Caco-2 (cell line): ENCODE measurements around the gene KCND3. TPM values are rescaled to one million over a fixed set of nuclear protein-coding genes. Genes with fewer than 3 reads are reported as not detected.

ENCODE experiments used
- BruUV-seq: library from RNA; stranded (reverse); fragments of 400-500 nt; replicated peaks from 2 replicates; lab custom pipeline; 2021; lab: Mats Ljungman, UMichigan
- CTCF ChIA-PET: fragments of 300-600 bp; sonication (Branson Sonifier 250); formaldehyde crosslinking; loops from one replicate; lab custom pipeline; 2022; ENCODE audit warnings: antibody characterized with exemption; lab: Charles Lee
- POLR2A ChIA-PET: fragments of 300-600 bp; sonication (Branson Sonifier 250); formaldehyde crosslinking; loops from one replicate; lab custom pipeline; 2022; ENCODE audit warnings: antibody characterized with exemption; lab: Charles Lee
- DNase-seq, 2 experiments: peaks; one replicate each; pipeline versions ENCODE4 v3.0.0 to v3.0.0-alpha.2; 2020 to 2022
- H3K27me3 ChIP-seq: replicated peaks from 2 replicates; pipeline ENCODE4 v1.6.0; 2011; ENCODE audit warnings: low read length; ENCODE audit not compliant: control insufficient read depth, insufficient read depth
- H3K36me3 ChIP-seq: 2 replicates; pipeline ENCODE4 v1.5.1; 2011; ENCODE audit warnings: low read length; ENCODE audit not compliant: control insufficient read depth, insufficient read depth
- H3K4me1 ChIP-seq: fragments of 250-450 bp; sonication (Bioruptor Pico); 2 replicates; pipeline ENCODE4 v1.5.1; 2020; ENCODE audit warnings: mild to moderate bottlenecking
- H3K4me3 ChIP-seq: 2 replicates; pipeline ENCODE4 v1.5.1; 2011; ENCODE audit warnings: low read depth, mild to moderate bottlenecking, control low read depth, low read length
- H3K9me3 ChIP-seq: fragments of 250-450 bp; sonication (Bioruptor Pico); 2 replicates; pipeline ENCODE4 v1.5.1; 2020; ENCODE audit warnings: mild to moderate bottlenecking, moderate library complexity
- H3K27ac Mint-ChIP-seq: one replicate; pipeline ENCODE4 v1.8.0; 2022; ENCODE audit warnings: mixed read lengths; ENCODE audit not compliant: unreplicated experiment
- H3K27me3 Mint-ChIP-seq: one replicate; pipeline ENCODE4 v1.8.0; 2022; ENCODE audit warnings: mixed read lengths; ENCODE audit not compliant: insufficient read depth, unreplicated experiment
- H3K36me3 Mint-ChIP-seq: one replicate; pipeline ENCODE4 v1.8.0; 2022; ENCODE audit warnings: mild to moderate bottlenecking, mixed read lengths; ENCODE audit not compliant: insufficient read depth, unreplicated experiment
- H3K4me1 Mint-ChIP-seq: one replicate; pipeline ENCODE4 v1.8.0; 2022; ENCODE audit warnings: low read depth, mixed read lengths; ENCODE audit not compliant: unreplicated experiment
- H3K4me3 Mint-ChIP-seq: one replicate; pipeline ENCODE4 v1.8.0; 2022; ENCODE audit warnings: mild to moderate bottlenecking, moderate library complexity, mixed read lengths; ENCODE audit not compliant: unreplicated experiment
- H3K9me3 Mint-ChIP-seq: one replicate; pipeline ENCODE4 v1.8.0; 2022; ENCODE audit warnings: mixed read lengths; ENCODE audit not compliant: unreplicated experiment
- intact Hi-C: fragments of 100-400 bp; cut with micrococcal nuclease; formaldehyde crosslinking; loops from one replicate; pipeline ENCODE4 v1.10.0; 2022; ENCODE audit not compliant: unreplicated experiment
- total RNA-seq: library from RNA; stranded (reverse); gene quantifications from 2 replicates; pipeline ENCODE4 v1.2.3, GENCODE V29; 2022
- TF ChIP-seq, protein P1 (sequence below), 2 experiments: fragments of 200-600 bp in 1 of 2; IDR thresholded peaks; 1 replicate in 1 of 2; 2 replicates in 1 of 2; pipeline versions ENCODE4 v1.5.1 to v1.8.0; 2011 to 2022; ENCODE audit warnings: antibody characterized with exemption in 1 of 2, control low read depth in 1 of 2, inconsistent platforms in 1 of 2, low read depth in 1 of 2, low read length in 1 of 2, mild to moderate bottlenecking in 1 of 2, moderate library complexity in 1 of 2; ENCODE audit not compliant: insufficient read depth in 1 of 2, severe bottlenecking in 1 of 2, unreplicated experiment in 1 of 2

Gene KCND3
- total RNA-seq, 1 experiment from 2014 or later, result 5.1 TPM

DNA sequence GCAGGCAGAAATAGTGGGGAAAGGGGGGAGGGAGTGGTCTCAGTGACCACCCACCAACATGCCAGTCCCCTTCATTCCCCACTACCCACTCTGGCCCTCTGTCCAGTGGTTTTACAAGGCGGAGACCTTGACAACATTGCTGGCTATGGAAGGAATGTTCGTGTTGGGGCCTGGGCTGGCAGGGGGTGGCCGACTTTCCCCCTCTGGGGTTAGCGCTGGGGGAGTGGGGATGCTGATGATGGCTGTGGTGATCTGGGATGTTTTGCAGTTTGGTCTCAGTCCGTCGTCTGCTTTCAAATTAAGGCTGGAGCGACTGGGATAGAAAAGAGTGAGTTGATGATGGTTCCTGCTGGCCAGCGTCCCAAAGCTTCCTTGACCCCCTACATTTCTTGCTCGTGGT lies 213.5 kb downstream of the KCND3 start:
- peaks cover 13% of the 10 kb centered on the region for H3K4me1 ChIP-seq
- no peaks in the 10 kb centered on the region for H3K36me3 ChIP-seq
- H3K27me3 ChIP-seq, result no peaks in the 10 kb centered on the region
- Mint-ChIP-seq H3K36me3 (no peaks in the 10 kb centered on the region), H3K27me3 (no peaks in the 10 kb centered on the region), H3K27ac (no peak overlapping the region), H3K4me1 (peaks cover 17% of the 10 kb centered on the region), H3K9me3 (no peaks in the 10 kb centered on the region), H3K4me3 (no peak overlapping the region)
- H3K9me3 ChIP-seq, result no peaks in the 10 kb centered on the region
- ChIA-PET POLR2A (no interaction called here), CTCF (no interaction called here)
- intact Hi-C loops, result no loop called here
- no peak for DNase-seq
- TF ChIP-seq, protein P1, sequence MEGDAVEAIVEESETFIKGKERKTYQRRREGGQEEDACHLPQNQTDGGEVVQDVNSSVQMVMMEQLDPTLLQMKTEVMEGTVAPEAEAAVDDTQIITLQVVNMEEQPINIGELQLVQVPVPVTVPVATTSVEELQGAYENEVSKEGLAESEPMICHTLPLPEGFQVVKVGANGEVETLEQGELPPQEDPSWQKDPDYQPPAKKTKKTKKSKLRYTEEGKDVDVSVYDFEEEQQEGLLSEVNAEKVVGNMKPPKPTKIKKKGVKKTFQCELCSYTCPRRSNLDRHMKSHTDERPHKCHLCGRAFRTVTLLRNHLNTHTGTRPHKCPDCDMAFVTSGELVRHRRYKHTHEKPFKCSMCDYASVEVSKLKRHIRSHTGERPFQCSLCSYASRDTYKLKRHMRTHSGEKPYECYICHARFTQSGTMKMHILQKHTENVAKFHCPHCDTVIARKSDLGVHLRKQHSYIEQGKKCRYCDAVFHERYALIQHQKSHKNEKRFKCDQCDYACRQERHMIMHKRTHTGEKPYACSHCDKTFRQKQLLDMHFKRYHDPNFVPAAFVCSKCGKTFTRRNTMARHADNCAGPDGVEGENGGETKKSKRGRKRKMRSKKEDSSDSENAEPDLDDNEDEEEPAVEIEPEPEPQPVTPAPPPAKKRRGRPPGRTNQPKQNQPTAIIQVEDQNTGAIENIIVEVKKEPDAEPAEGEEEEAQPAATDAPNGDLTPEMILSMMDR (IDR thresholded peaks at IDR 0.05; ENCODE audit: insufficient read depth in 1 of 2, low read depth in 1 of 2, low read length in 1 of 2, severe bottlenecking in 1 of 2, unreplicated experiment in 1 of 2), result no peak
- no TSS peak for BruUV-seq
- H3K4me3 ChIP-seq, result no peak overlapping the region

DNA sequence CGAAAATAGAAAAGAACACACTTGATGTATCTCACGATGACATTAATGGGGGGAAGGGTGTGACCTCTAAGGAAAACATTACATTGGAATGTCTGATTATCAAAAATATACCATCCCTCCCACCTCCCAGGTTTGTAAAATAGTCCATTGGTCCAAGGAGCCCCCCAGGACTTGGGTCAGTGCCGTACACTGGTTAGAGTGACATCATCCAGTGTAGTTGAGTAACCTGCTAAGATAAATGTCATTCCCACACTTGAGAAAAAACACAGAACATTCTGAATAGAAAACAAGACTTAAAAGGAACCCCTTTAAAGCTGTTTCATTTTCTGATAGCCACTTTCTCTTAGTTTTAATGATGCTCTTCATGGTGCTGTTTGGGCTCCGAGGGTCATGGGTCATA lies 218.6 kb downstream of the KCND3 start:
- Histone ChIP-seq H3K4me3 (no peak overlapping the region), H3K27me3 (no peaks in the 10 kb centered on the region), H3K9me3 (no peaks in the 10 kb centered on the region), H3K36me3 (no peaks in the 10 kb centered on the region), H3K4me1 (no peaks in the 10 kb centered on the region)
- DNase-seq, result no peak
- Mint-ChIP-seq H3K9me3 (no peaks in the 10 kb centered on the region), H3K27ac (no peak overlapping the region), H3K4me1 (no peaks in the 10 kb centered on the region), H3K4me3 (no peak overlapping the region), H3K27me3 (no peaks in the 10 kb centered on the region), H3K36me3 (peaks cover 7% of the 10 kb centered on the region)
- no TSS peak for BruUV-seq
- ChIA-PET POLR2A (interaction anchor here (0.6 kb wide), 1 partner anchor 146 kb away, joined by 3 read pairs; no protein-coding TSS in a partner anchor), CTCF (interaction anchor here (0.6 kb wide), 1 partner anchor 51 kb away, joined by 3 read pairs; no protein-coding TSS in a partner anchor)
- intact Hi-C loops, result no loop called here
- TF ChIP-seq, protein P1 (IDR thresholded peaks at IDR 0.05; ENCODE audit: insufficient read depth in 1 of 2, low read depth in 1 of 2, low read length in 1 of 2, severe bottlenecking in 1 of 2, unreplicated experiment in 1 of 2), result no peak

DNA sequence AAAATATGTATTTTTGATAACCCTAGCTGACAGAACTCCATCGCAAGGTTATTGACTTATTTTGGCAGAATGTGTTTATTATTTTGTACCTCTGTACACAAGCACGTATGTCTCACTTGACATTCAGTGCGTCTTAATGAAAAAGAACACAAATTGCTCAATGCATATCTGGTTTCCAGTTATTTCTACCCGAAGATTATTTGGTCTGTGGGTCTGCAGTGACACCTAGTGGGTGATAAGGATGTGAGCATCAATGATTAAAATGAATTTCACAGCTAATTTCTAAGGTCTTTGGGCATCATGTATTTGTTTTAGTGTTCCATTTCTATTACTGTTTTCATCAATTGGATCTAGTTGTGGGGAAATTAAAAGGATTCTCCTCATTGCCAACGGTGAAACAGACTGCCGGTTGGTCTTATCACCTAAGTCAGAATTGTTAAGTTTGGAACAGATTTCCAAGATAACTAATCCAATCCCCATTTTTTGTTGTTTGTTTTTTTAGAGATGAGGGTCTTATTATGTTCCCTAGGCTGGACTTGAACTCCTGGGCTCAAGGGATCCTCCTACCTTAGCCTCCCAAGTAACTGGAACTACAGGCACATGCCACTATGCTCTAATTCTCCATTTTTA lies 219.8 kb downstream of the KCND3 start:
- Mint-ChIP-seq H3K36me3 (peaks cover 20% of the 10 kb centered on the region), H3K4me1 (no peaks in the 10 kb centered on the region), H3K4me3 (no peak overlapping the region), H3K27me3 (no peaks in the 10 kb centered on the region), H3K27ac (no peak overlapping the region), H3K9me3 (no peaks in the 10 kb centered on the region)
- no TSS peak for BruUV-seq
- TF ChIP-seq, protein P1 (IDR thresholded peaks at IDR 0.05; ENCODE audit: insufficient read depth in 1 of 2, low read depth in 1 of 2, low read length in 1 of 2, severe bottlenecking in 1 of 2, unreplicated experiment in 1 of 2), result peak; percentile 57 to 61
- intact Hi-C loops, result loop anchor here (1.0 kb wide), 1 partner anchor 288 kb away; no protein-coding TSS in a partner anchor
- Histone ChIP-seq H3K36me3 (no peaks in the 10 kb centered on the region), H3K27me3 (no peaks in the 10 kb centered on the region), H3K4me3 (no peak overlapping the region), H3K9me3 (no peaks in the 10 kb centered on the region), H3K4me1 (no peaks in the 10 kb centered on the region)
- POLR2A ChIA-PET, result interaction anchor here (1.0 kb wide), 1 partner anchor 288 kb away, joined by 4 read pairs; no protein-coding TSS in a partner anchor
- CTCF ChIA-PET, result interaction anchor here (0.6 to 4.0 kb wide), 5 partner anchors 13 to 288 kb away, joined by 3 to 21 read pairs (median 3); no protein-coding TSS in a partner anchor
- peak in 1 of 2 experiments; percentile 36 for DNase-seq
